A549 (cell line): ENCODE measurements around the gene EMID1. TPM values are rescaled to one million over a fixed set of nuclear protein-coding genes. Genes with fewer than 3 reads are reported as not detected.
"Not testable (repeated sequence)": the region's sequence is repeated elsewhere in the genome, so short reads cannot be mapped to it uniquely, and the experiment has no call there.

Experiments
- ATAC-seq, 2 experiments: fragments of 200-7000 bp in 1 of 2; fragments of >200 bp in 1 of 2; cut with Nextera tagmentation in 1 of 2; cut with Tn5 transposase in 1 of 2; 3 replicates each; pipeline versions ENCODE4 v1.8.0 to v1.9.1; 2018 to 2020; ENCODE audit warnings: mild to moderate bottlenecking in 1 of 2, moderate library complexity in 1 of 2
- CTCF ChIA-PET: fragments of 300-600 bp; sonication (Branson Sonifier 250); formaldehyde crosslinking; extraction: SDS; loops from one replicate; lab custom pipeline; 2021; ENCODE audit warnings: antibody characterized with exemption, inconsistent platforms; lab: Yijun Ruan, JAX
- POLR2A ChIA-PET: fragments of 350-600 bp; formaldehyde crosslinking; extraction: SDS; loops from one replicate; lab custom pipeline; 2021; ENCODE audit warnings: antibody characterized with exemption, inconsistent platforms; lab: Yijun Ruan, JAX
- DNase-seq, 2 experiments: peaks; one replicate each; pipeline versions ENCODE4 v3.0.0 to v3.0.0-alpha.2; 2011 to 2016; ENCODE audit warnings: low read depth in 1 of 2, low spot score in 1 of 2
- FAIRE-seq: peaks from 2 replicates; lab custom pipeline; 2011; peaks lifted over from hg19 to GRCh38; lab: Jason Lieb, UNC
- H3K27ac ChIP-seq, 2 experiments: fragments of >200 bp; sonication (Bioruptor Twin); formaldehyde crosslinking; 3 replicates each; pipeline ENCODE4 v1.5.1; 2016 to 2017
- H3K4me1 ChIP-seq: fragments of >200 bp; sonication (Bioruptor Twin); formaldehyde crosslinking; 3 replicates; pipeline ENCODE4 v1.6.1; 2016
- H3K4me2 ChIP-seq: fragments of >200 bp; sonication (Bioruptor Twin); formaldehyde crosslinking; 3 replicates; pipeline ENCODE4 v1.6.1; 2016
- H3K4me3 ChIP-seq: fragments of >200 bp; sonication (Bioruptor Twin); formaldehyde crosslinking; 3 replicates; pipeline ENCODE4 v1.5.1; 2016
- H3K9me3 ChIP-seq: fragments of >200 bp; sonication (Bioruptor Twin); formaldehyde crosslinking; 3 replicates; pipeline ENCODE4 v1.6.1; 2016
- BHLHE40 ChIP-seq: IDR thresholded peaks from 2 replicates; pipeline ENCODE4 v1.6.1; 2012; ENCODE audit warnings: low read depth, low read length, inconsistent platforms
- CBX8 ChIP-seq: fragments of 200-600 bp; sonication (generic); IDR thresholded peaks from 2 replicates; pipeline ENCODE4 v1.6.1; 2016
- FOSL2 ChIP-seq, 2 experiments: fragments of 450-650 bp in 1 of 2; fragments of >200 bp in 1 of 2; sonication (Bioruptor Twin) in 1 of 2; formaldehyde crosslinking; IDR thresholded peaks; 2 replicates each; pipeline versions ENCODE4 v1.5.0 to v1.6.1; 2016 to 2020; ENCODE audit warnings: mild to moderate bottlenecking in 1 of 2, moderate library complexity in 1 of 2
- FOXS1 ChIP-seq: fragments of 250-450 bp; sonication (Bioruptor Pico); IDR thresholded peaks from 2 replicates; pipeline ENCODE4 v1.5.0; 2020; ENCODE audit warnings: mild to moderate bottlenecking, moderate library complexity
- HEYL ChIP-seq: fragments of 250-450 bp; sonication (Bioruptor Pico); IDR thresholded peaks from 2 replicates; pipeline ENCODE4 v1.8.0; 2021; ENCODE audit warnings: mild to moderate bottlenecking, moderate library complexity
- HOXA7 ChIP-seq: fragments of 250-450 bp; sonication (Bioruptor Pico); IDR thresholded peaks from 2 replicates; pipeline ENCODE4 v1.5.0; 2020; ENCODE audit warnings: mild to moderate bottlenecking, moderate library complexity
- JUN ChIP-seq, 2 experiments: fragments of >200 bp; sonication (Bioruptor Twin); formaldehyde crosslinking; IDR thresholded peaks; 2 replicates in 1 of 2; 3 replicates in 1 of 2; pipeline ENCODE4 v1.6.1; 2016 to 2017
- JUNB ChIP-seq: fragments of >200 bp; sonication (Bioruptor Twin); formaldehyde crosslinking; IDR thresholded peaks from 2 replicates; pipeline ENCODE4 v1.6.1; 2016
- MYC ChIP-seq: IDR thresholded peaks from 2 replicates; pipeline ENCODE4 v1.6.1; 2012; ENCODE audit warnings: mild to moderate bottlenecking, inconsistent platforms, low read length, improper control_type of control experiment, borderline replicate concordance
- NPAS2 ChIP-seq: fragments of 250-450 bp; sonication (Bioruptor Pico); IDR thresholded peaks from 2 replicates; pipeline ENCODE4 v1.8.0; 2022; ENCODE audit warnings: mild to moderate bottlenecking, moderate library complexity, borderline replicate concordance
- NR3C1 ChIP-seq: fragments of >200 bp; sonication (Bioruptor Twin); formaldehyde crosslinking; IDR thresholded peaks from 3 replicates; pipeline ENCODE4 v1.6.1; 2017
- PHF8 ChIP-seq: fragments of 200-600 bp; sonication (generic); IDR thresholded peaks from 2 replicates; pipeline ENCODE4 v1.6.1; 2016; ENCODE audit warnings: low read depth, mild to moderate bottlenecking, antibody characterized with exemption, moderate library complexity, borderline replicate concordance
- POLR2A ChIP-seq: IDR thresholded peaks from 2 replicates; pipeline ENCODE4 v1.6.1; 2012; ENCODE audit warnings: mild to moderate bottlenecking, low read length
- POLR2AphosphoS2 ChIP-seq: conservative IDR thresholded peaks from 2 replicates; pipeline ENCODE4 v1.6.1; 2012; ENCODE audit warnings: low read length, improper control_type of control experiment, inconsistent platforms
- RNF2 ChIP-seq: fragments of 200-600 bp; sonication (generic); IDR thresholded peaks from 2 replicates; pipeline ENCODE4 v1.6.1; 2016; ENCODE audit warnings: low read depth, mild to moderate bottlenecking, antibody characterized with exemption, moderate library complexity, borderline replicate concordance
- SMC3 ChIP-seq: fragments of >200 bp; sonication (Bioruptor Twin); formaldehyde crosslinking; IDR thresholded peaks from 3 replicates; pipeline ENCODE4 v1.6.1; 2018; ENCODE audit warnings: inconsistent platforms
- SREBF2 ChIP-seq: fragments of 450-650 bp; IDR thresholded peaks from 2 replicates; pipeline ENCODE4 v1.6.1; 2014; ENCODE audit warnings: mild to moderate bottlenecking, moderate library complexity
- WGBS: methylation state at CpG from one replicate; pipeline ENCODE4 v1.1.6; 2017; ENCODE audit errors: missing lambda C conversion rate; 5-methylcytosine and 5-hydroxymethylcytosine counted together
- polyA plus RNA-seq, 4 experiments: library from polyadenylated mRNA; depleted of rRNA in 3 of 4; stranded (reverse); fragments of >200 nt; fragmentation: RNase III in 1 of 4; extraction: RNeasy Plus Mini Kit Qiagen cat#74134 plus additional on column Dnase treatment in 1 of 4; gene quantifications; 2 replicates in 3 of 4; 3 replicates in 1 of 4; pipeline ENCODE4 v1.2.3, GENCODE V29; 2011 to 2017
- TF ChIP-seq, protein P1 (sequence below): fragments of >200 bp; sonication (Bioruptor Twin); formaldehyde crosslinking; IDR thresholded peaks from 3 replicates; pipeline ENCODE4 v1.5.1; 2016
- TF ChIP-seq, protein P2 (sequence below): IDR thresholded peaks from 2 replicates; pipeline ENCODE4 v1.6.1; 2012
- TF ChIP-seq, protein P3 (sequence below): IDR thresholded peaks from 2 replicates; pipeline ENCODE4 v1.6.1; 2012; ENCODE audit warnings: low read depth, borderline replicate concordance
- TF ChIP-seq, protein P4 (sequence below): fragments of 200-600 bp; sonication (generic); IDR thresholded peaks from 2 replicates; pipeline ENCODE4 v1.6.1; 2016; ENCODE audit warnings: antibody characterized with exemption, mild to moderate bottlenecking, moderate library complexity
- TF ChIP-seq, protein P5 (sequence below): IDR thresholded peaks from 2 replicates; pipeline ENCODE4 v1.6.1; 2012
- TF ChIP-seq, protein P6 (sequence below): fragments of 250-450 bp; sonication (Bioruptor Pico); IDR thresholded peaks from 2 replicates; pipeline ENCODE4 v1.5.0; 2021; ENCODE audit warnings: mild to moderate bottlenecking, moderate library complexity, borderline replicate concordance

Gene EMID1
- polyA plus RNA-seq, 2 of the 4 experiments (the other 2 are of a cell fraction) = 0.28 TPM

DNA sequence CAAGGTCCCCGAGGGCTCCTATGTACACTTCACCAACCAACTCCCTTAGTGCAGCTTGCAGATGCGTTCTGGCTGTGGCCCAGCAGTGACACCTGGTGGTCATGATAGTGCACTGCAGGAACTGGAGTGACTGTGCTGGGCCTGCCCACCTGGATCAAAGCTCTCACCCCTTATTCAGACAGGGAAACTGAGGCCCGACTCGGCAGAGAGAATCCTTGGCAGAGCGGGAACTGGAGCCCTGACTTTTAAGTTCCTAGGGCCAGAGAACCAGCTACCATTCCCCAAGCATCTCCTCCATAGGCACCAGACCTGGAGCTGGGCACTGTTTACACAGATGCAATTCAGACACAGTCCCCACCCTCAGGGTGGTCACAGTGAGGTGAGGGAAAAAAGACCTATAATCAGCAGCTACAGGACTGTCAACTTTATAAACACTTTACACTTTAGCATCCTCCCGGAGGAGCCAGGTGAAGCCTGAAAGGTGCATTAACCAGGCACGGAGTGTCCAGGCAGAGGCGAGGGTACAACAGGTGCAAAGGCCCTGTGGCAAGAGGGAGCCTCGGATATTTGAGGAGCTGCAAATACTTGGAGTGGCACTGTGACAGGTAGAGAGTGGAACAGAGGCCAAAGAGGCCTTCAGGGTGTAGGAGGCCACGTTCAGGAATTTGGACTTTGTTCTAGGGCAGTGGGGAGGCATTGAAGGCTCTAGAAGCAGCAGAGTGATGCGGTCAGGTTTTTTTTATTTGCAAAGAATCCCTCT lies 40.1 kb downstream of the EMID1 start (continued):
- TF ChIP-seq, protein P1, sequence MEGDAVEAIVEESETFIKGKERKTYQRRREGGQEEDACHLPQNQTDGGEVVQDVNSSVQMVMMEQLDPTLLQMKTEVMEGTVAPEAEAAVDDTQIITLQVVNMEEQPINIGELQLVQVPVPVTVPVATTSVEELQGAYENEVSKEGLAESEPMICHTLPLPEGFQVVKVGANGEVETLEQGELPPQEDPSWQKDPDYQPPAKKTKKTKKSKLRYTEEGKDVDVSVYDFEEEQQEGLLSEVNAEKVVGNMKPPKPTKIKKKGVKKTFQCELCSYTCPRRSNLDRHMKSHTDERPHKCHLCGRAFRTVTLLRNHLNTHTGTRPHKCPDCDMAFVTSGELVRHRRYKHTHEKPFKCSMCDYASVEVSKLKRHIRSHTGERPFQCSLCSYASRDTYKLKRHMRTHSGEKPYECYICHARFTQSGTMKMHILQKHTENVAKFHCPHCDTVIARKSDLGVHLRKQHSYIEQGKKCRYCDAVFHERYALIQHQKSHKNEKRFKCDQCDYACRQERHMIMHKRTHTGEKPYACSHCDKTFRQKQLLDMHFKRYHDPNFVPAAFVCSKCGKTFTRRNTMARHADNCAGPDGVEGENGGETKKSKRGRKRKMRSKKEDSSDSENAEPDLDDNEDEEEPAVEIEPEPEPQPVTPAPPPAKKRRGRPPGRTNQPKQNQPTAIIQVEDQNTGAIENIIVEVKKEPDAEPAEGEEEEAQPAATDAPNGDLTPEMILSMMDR = peak; percentile 68
- no peak for TF ChIP-seq BHLHE40
- no peak for TF ChIP-seq SREBF2
- TF ChIP-seq JUNB = no peak
- no peak for TF ChIP-seq PHF8
- no peak for TF ChIP-seq FOSL2 (IDR thresholded peaks at IDR 0.05)
- no peak for TF ChIP-seq FOSL2 (CRISPR knock-in tag; IDR thresholded peaks at IDR 0.05)
- TF ChIP-seq SMC3 = peak; percentile 75
- TF ChIP-seq, protein P2, sequence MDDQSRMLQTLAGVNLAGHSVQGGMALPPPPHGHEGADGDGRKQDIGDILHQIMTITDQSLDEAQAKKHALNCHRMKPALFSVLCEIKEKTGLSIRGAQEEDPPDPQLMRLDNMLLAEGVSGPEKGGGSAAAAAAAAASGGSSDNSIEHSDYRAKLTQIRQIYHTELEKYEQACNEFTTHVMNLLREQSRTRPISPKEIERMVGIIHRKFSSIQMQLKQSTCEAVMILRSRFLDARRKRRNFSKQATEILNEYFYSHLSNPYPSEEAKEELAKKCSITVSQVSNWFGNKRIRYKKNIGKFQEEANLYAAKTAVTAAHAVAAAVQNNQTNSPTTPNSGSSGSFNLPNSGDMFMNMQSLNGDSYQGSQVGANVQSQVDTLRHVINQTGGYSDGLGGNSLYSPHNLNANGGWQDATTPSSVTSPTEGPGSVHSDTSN = no peak

DNA sequence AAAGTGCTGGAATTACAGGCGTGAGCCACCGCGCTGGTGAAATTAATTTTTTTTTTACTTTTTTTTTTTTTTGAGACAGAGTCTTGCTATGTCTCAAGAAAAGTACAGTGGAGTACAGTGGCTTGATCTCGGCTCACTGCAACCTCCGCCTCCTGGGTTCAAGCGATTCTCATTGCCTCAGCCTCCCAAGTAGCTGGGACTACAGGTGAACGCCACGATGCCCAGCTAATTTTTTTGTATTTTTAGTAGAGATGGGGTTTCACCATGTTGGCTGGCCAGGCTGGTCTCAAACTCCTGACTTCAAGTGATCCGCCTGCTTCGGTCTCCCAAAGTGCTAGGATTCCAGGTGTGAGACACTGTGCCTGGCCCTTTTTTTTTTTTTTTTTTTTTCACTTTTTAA lies 42.2 kb downstream of the EMID1 start:
- CTCF ChIA-PET = interaction anchor here (0.7 to 1.7 kb wide), 7 partner anchors 9 to 1022 kb away, joined by 3 to 6 read pairs (median 3); no protein-coding TSS in a partner anchor
- POLR2A ChIA-PET = interaction anchor here (1.2 kb wide), 1 partner anchor 439 kb away, joined by 4 read pairs; no protein-coding TSS in a partner anchor

DNA sequence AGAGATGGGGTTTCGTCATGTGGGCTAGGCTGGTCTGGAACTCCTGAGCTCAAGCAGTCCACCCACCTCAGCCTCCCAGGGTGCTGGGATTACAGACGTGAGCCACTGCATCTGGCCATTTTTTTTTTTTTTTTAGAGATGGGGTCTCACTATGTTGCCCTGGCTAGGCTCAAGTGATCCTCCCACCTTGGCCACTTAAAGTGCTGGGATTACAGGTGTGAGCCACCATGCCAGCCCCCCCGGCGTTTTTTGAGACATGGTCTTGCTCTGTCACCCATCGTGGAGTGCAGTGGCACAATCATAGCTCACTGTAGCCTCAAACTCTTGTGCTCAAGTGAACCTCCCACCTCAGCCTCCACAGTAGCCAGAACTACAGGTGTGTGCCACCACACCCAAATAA lies 45.6 kb downstream of the EMID1 start:
- ATAC-seq = no peak
- ChIA-PET POLR2A (no interaction called here), CTCF (interaction anchor here (1.1 to 1.3 kb wide), 2 partner anchors 49 to 97 kb away, joined by 3 to 4 read pairs; no protein-coding TSS in a partner anchor)
- H3K4me1 ChIP-seq = no peaks in the 10 kb centered on the region
- H3K9me3 ChIP-seq = no peaks in the 10 kb centered on the region
- 34% methylated on average over 5 of the region's 5 CpGs for WGBS
- H3K27ac ChIP-seq = no peak overlapping the region
- no peak overlapping the region for H3K4me3 ChIP-seq
- no peak for DNase-seq
- TF ChIP-seq, protein P3, sequence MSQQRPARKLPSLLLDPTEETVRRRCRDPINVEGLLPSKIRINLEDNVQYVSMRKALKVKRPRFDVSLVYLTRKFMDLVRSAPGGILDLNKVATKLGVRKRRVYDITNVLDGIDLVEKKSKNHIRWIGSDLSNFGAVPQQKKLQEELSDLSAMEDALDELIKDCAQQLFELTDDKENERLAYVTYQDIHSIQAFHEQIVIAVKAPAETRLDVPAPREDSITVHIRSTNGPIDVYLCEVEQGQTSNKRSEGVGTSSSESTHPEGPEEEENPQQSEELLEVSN = no peak
- TF ChIP-seq CBX8 = no peak
- no peak for TF ChIP-seq BHLHE40
- TF ChIP-seq NPAS2 (CRISPR knock-in tag) = no peak
- no peak for TF ChIP-seq FOXS1 (CRISPR knock-in tag)
- TF ChIP-seq, protein P4, sequence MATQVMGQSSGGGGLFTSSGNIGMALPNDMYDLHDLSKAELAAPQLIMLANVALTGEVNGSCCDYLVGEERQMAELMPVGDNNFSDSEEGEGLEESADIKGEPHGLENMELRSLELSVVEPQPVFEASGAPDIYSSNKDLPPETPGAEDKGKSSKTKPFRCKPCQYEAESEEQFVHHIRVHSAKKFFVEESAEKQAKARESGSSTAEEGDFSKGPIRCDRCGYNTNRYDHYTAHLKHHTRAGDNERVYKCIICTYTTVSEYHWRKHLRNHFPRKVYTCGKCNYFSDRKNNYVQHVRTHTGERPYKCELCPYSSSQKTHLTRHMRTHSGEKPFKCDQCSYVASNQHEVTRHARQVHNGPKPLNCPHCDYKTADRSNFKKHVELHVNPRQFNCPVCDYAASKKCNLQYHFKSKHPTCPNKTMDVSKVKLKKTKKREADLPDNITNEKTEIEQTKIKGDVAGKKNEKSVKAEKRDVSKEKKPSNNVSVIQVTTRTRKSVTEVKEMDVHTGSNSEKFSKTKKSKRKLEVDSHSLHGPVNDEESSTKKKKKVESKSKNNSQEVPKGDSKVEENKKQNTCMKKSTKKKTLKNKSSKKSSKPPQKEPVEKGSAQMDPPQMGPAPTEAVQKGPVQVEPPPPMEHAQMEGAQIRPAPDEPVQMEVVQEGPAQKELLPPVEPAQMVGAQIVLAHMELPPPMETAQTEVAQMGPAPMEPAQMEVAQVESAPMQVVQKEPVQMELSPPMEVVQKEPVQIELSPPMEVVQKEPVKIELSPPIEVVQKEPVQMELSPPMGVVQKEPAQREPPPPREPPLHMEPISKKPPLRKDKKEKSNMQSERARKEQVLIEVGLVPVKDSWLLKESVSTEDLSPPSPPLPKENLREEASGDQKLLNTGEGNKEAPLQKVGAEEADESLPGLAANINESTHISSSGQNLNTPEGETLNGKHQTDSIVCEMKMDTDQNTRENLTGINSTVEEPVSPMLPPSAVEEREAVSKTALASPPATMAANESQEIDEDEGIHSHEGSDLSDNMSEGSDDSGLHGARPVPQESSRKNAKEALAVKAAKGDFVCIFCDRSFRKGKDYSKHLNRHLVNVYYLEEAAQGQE = no peak
- TF ChIP-seq, protein P5, sequence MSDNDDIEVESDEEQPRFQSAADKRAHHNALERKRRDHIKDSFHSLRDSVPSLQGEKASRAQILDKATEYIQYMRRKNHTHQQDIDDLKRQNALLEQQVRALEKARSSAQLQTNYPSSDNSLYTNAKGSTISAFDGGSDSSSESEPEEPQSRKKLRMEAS = no peak
- TF ChIP-seq RNF2 = no peak
- TF ChIP-seq POLR2AphosphoS2 = no peak
- no peak for TF ChIP-seq MYC
- no peak for TF ChIP-seq JUN (IDR thresholded peaks at IDR 0.05)
- no peak for TF ChIP-seq HOXA7 (CRISPR knock-in tag)
- TF ChIP-seq HEYL (CRISPR knock-in tag) = no peak
- no peak for TF ChIP-seq NR3C1
- no peak for TF ChIP-seq POLR2A
- TF ChIP-seq, protein P6, sequence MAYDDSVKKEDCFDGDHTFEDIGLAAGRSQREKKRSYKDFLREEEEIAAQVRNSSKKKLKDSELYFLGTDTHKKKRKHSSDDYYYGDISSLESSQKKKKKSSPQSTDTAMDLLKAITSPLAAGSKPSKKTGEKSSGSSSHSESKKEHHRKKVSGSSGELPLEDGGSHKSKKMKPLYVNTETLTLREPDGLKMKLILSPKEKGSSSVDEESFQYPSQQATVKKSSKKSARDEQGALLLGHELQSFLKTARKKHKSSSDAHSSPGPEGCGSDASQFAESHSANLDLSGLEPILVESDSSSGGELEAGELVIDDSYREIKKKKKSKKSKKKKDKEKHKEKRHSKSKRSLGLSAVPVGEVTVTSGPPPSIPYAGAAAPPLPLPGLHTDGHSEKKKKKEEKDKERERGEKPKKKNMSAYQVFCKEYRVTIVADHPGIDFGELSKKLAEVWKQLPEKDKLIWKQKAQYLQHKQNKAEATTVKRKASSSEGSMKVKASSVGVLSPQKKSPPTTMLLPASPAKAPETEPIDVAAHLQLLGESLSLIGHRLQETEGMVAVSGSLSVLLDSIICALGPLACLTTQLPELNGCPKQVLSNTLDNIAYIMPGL (CRISPR knock-in tag) = no peak
- H3K4me2 ChIP-seq = no peak overlapping the region
- FAIRE-seq = no peak

More for the DNA sequence above, 42.2 kb downstream of the EMID1 start:
- not testable (repeated sequence) for ATAC-seq, DNase-seq, H3K27ac ChIP-seq, H3K4me2 ChIP-seq, FAIRE-seq, H3K9me3 ChIP-seq, H3K4me1 ChIP-seq, H3K4me3 ChIP-seq
- WGBS = 77% methylated on average over 10 of the region's 10 CpGs
